HEK293T (cell line): Measurements from ENCODE around the gene TMEM11.

Source experiments
- BHLHE40 ChIP-seq: fragments of 450-650 bp; IDR thresholded peaks from 2 replicates; pipeline ENCODE4 v1.6.1; 2016; ENCODE audit warnings: mild to moderate bottlenecking, moderate library complexity, borderline replicate concordance
- FOXM1 ChIP-seq: fragments of 450-650 bp; IDR thresholded peaks from 2 replicates; pipeline ENCODE4 v1.6.1; 2017; ENCODE audit warnings: mild to moderate bottlenecking, borderline replicate concordance
- SP1 ChIP-seq: fragments of 450-650 bp; IDR thresholded peaks from 2 replicates; pipeline ENCODE4 v1.6.1; 2017
- SUZ12 ChIP-seq: fragments of 450-650 bp; IDR thresholded peaks from 2 replicates; pipeline ENCODE4 v1.6.1; 2016; ENCODE audit warnings: mild to moderate bottlenecking
- TARDBP ChIP-seq: fragments of 450-650 bp; IDR thresholded peaks from 2 replicates; pipeline ENCODE4 v1.6.1; 2016

DNA sequence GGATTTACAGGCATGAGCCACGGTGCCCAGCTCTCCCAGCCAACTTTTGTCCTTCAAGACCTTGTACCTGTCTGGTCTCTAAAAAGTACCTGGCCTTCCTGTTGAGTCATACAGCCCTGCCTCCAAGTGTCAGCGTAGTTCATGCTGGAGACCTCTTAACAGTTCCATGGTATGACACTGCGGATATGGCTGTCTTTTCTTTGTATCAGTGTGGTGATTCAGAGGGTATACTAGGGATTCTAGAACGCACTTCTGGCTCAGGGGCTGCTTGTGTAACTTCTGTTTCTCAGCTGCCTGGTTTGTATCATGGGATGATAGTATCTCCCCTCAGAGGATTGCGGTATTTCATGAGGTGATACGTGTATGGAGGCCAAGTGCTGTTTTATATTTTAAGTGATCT lies 2.0 kb upstream of the TMEM11 start:
- no peak for TF ChIP-seq BHLHE40
- TF ChIP-seq SP1, result no peak
- no peak for TF ChIP-seq TARDBP
- no peak for TF ChIP-seq FOXM1
- TF ChIP-seq SUZ12, result no peak
